ENCODE data around the gene PPP2R2D.
A peak's percentile ranks its signal among the peaks of the same experiment; 100 is the strongest.
"Not testable (repeated sequence)": the region's sequence is repeated elsewhere in the genome, so short reads cannot be mapped to it uniquely, and the experiment has no call there.

The PPP2R2D gene

DNA sequence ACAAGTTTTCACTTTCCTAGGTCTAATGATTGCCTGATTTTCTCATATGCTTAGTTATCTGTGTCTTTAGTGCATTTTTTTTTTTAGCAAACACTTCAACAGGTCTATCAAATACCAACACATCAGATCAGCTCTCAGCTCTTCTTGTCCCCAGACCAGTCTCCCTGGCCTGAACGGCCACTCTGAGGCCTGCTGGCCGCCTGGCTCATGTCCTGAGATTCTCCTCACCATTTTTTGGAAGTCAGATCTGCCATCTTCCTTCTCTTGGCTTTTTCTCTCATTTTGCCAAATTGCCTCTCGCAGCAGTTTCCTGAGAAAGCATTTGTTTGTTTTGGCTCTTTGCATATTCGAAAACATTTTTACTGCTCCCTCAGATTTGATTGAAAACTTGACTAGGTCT lies 29.3 kb downstream of the PPP2R2D start:
- DNase-seq, result no peak

DNA sequence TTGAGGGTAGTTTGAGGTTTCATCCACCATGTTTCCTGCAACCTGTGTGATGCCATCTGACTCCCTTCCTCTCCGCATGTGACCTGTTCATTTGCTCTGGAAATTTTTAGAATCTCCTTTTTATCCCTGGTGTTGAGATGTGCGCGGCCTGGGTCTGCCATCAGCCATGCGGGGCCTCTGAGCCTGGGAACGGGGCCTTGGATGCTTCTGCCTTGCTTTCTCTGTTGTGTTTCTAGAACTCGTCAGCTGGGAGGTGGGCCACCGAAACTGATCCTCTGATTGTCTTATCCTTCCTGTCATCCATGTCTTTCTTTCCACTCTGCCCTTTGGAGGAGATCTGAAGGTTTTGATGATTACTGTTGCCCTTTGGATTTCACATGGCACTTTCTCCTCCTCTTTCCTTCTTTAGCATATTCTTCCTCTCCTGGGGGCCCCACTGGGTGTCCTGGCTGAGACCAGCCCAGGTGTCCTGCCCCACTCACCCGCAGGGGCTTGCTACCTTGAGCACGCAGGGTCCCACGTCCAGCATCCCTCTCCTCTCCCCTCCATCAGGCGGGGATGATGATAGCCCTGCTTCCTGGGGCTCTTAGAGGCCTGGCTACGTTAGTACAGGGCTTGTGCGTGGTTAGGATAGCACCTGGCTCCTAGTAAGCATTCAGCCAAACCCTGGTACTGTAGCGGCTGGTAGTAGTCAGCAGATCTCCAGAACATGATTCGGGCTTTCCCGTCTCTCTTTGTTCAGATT lies 29.9 kb downstream of the PPP2R2D start:
- DNase-seq, result no peak

GRCh38 chr10:131931981-131932380 lies 31.2 kb downstream of the PPP2R2D start:
- DNase-seq, result no peak

DNA sequence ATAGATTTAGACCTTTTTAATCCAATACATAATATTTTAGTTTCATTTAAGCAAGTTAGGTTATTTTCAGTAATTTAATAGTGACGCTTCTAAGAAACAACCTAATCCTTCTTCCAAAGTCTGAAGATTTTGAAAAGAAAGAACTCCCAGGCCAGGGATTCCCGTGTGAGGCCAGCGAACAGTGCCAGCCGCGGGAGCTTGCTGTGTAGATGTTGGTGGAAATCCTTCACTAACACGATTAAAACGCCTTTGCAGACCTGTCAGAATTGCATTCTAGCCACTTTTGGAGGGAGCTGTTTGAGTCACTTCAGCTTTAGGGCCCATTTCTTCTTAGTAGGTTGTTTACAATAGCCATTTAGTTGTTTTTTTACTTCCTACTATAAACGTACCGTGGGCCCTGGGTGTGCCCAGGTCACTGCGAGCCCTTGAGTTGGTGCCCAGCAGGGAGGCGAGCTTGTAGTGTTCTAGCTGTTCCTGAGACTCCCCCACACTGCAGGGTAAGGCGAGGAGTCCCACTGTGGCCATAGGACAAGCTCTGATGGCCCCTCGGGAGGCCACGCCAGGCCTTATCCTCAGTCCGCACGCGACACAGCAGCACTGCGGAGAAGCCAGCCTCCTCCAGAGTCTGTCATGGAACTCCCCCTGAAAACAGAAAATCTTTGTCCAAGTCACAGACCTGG lies 32.3 kb downstream of the PPP2R2D start:
- DNase-seq, result no peak

DNA sequence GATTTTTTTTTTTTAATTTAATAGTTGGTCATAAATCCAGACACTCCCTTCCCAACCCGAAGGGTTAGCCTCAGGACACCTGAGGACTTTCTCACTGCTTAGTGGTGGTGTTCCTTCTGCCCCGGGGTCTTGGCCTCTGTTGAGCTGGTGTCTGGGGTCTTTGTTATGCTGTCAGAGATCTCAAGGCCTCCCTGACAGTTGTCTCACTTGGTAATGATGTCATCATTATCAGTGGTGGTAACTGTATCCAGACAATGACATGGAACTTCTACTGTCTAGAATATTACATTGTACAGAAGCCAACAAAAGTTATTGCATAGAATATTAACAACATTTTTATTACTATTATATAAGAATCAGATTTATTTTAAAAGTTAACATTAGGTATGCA lies 32.9 kb downstream of the PPP2R2D start:
- DNase-seq, result no peak

DNA sequence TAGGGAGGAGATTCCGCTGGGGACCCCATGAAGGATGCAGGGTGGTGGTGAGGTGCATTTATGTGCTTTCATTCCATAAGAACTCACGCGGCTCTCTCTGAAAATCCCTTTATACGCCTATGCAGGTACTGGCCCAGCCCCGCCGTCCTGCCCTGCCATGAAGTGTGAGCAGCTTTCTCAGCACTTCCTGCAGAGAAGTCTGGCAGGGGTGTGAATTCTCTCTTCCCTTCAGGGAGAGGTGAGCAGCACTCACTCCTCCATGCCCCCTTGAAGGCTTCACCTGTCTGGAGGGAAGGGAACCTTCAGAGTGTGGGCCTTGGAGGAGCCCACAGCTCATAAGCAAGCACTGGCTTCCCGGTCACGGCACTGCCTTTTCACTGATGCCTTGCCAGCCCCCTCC lies 34.0 kb downstream of the PPP2R2D start:
- no peak for DNase-seq

- DNase-seq, result no peak
Measured at GRCh38 chr10:131935260-131935659, 34.5 kb downstream of the PPP2R2D start.

DNA sequence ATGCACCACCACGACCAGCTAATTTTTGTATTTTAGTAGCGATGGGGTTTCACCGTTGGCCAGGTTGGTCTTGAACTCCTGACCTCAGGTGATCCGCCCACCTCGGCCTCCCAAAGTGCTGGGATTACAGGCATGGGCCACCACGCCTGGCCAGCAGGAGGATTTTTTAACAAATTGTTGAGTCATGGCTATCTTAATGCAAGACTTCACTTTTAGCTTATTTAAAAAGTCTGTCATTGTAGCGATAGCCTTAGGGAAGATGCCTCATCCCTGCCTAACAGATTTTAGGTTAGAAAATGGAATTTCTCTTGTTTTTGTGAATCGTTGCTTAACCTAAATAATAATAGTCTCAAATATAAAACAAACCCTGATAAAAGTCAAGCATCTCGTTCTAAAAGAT lies 35.5 kb downstream of the PPP2R2D start:
- no peak for DNase-seq

DNA sequence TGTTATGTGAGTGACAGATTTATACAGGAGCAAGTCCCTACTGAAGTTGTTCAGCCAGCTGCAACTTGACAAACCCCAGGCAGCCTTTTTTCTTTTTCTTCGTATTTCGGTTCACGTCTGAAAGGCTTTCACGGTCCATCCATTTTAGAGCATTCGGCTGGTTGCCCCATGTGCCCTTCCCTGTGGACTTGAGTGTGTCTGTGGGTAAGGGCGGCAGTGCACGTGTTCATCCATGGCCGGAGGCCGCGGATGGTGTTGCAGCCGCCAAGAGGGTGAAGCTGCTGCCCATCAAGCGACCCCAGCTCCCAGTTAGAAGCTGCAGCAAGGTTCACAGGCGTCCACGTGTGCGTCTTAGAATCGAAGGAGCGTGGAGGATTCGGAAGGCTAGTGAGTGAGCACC lies 35.9 kb downstream of the PPP2R2D start:
- DNase-seq, result no peak

DNA sequence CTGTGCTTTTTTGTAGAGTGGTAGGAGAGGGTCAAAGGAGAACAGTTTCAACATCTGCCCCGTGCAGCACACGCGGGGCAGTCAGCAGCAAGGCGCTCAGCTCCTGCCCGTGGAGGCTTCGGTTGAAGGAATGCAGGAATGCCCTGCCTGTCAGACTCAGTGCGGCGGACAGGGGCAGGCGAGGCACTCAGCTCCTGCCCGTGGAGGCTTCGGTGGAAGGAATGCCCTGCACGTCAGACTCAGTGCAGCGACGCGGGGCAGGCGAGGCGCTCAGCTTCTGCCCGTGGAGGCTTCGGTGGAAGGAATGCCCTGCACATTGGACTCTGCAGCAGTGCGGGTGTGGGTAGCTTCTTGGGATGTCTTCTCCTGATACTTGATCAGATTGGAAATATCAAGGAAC lies 37.0 kb downstream of the PPP2R2D start:
- no peak for DNase-seq

GRCh38 chr10:131938681-131939080 lies 37.9 kb downstream of the PPP2R2D start:
- DNase-seq, result no peak

DNA sequence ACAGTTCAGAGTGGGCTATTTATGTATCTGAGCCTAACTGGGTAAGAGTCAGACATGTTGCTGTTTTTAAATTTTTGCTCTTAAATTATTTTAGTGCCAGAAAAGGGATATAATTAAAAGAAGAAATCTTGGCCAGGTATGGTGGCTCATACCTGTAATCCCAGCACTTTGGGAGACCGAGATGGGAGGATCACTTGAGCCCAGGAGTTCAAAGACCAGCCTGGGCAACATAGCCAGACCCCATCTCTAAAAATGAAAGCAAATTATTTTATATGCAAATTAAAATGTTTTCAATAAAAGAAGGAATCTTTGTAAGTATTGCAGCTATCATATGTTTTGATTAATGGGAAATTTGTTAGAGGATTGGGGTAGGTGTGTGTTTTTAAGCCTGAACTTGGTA lies 41.6 kb downstream of the PPP2R2D start:
- no peak for DNase-seq

DNA sequence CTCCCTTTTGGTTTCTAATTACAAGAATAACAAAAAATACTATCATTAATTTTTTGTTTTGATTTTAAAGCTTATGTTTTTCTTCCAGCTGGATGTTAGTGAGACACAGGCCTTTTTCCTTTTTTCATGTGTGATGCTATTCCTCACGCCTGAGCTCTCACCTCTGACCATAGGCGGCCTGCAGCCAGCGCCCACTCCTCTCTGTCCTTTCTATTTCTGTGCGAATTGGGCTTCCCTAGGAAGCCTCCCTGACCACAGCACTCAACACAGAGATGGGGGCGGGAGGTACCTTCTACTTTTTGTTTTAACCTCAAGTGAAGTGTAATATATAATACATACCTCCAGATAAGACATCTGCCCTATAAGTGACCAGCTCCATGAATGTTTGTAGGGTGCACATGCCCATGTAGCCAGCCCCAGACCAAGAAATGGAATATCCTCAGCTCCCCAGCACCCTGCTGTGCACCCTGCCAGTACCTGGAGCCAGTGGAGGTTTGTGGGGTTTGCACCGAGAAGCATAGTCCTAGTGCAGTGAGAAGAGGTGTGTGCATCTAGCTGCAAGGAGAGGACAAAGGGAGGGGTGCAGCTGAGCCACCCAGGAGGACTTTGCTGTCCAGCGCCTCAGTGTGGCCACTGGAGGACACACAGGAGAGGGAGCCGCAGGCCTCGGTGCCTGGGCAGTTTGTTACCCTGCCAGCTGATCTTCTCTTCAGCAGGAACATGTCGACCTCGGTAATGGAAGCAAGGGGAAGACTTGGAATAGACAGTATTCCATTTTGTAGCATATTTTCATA lies 42.4 kb downstream of the PPP2R2D start:
- peak in 1 of 2 experiments; percentile 14 for DNase-seq

DNA sequence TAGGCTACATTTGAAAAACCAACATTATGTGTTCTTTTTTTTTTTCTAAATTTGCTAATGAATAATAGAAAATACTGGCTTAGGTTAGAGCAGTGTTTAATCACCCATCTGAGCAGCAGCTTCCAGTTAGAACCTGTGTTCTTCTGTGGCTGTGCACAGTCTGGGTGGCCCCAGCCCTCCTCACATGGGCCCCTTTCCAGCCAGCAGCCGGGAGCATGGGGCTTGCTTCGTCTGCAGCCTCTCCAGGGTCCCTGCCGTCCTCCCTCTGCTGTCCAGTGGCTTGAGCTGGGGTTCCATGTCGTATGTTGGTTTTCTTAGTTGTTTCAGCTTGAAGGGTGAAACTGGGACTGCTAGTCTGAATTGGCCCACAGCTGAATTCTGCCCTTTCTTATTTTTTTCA lies 43.6 kb downstream of the PPP2R2D start:
- no peak for DNase-seq

DNA sequence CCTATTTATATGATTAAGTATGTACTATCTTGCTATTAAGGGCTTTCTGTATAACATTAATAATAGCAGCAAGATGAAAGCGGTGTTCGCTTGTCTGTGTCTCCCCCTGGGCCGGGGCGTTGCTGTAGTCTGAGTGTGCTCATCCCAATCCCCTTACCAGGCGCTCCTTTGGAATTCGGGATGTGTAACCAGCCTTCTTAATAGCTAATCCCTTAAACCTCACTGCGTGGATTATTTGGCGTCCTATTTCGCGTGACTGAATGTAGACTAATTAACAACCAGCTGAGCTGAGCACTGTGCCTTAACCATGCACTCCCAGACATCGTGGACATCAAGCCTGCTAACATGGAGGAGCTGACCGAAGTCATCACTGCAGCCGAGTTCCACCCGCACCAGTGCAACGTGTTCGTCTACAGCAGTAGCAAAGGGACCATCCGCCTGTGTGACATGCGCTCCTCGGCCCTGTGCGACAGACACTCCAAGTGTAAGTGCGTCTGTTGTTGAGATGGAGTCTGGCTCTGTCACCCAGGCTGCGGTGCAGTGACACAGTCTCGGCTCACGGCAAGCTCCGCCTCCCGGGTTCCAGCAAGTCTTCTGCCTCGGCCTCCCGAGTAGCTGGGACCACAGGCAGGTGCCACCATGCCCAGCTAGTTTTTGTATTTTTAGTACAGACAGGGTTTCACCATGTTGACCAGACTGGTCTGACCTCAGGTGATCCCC lies 44.3 kb downstream of the PPP2R2D start:
- no peak for DNase-seq

- no peak for DNase-seq
Measured at GRCh38 chr10:131946321-131946751, 45.5 kb downstream of the PPP2R2D start.

DNA sequence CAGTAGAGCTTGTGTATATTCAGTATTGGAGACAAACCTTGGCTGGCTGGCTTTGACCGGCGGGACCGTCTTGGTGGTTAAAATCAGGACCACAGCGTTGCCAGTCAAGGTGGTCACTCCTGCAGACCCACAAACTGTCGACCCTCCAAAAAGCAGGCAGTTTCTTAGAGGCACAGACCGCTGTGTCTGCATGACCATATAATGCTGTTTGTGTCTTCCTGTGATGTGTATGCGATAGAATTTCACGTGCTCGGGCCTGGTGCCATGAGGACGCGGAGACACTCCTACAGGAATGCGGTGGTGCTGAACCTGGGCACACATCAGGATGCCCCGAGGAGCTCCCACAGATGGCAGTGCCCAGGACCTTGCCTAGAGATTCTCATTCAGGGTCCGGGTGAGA lies 46.1 kb downstream of the PPP2R2D start:
- no peak for DNase-seq

- DNase-seq, result no peak
Measured at GRCh38 chr10:131947631-131948347, 47.0 kb downstream of the PPP2R2D start.

- no peak for DNase-seq
Measured at GRCh38 chr10:131948501-131948900, 47.7 kb downstream of the PPP2R2D start.

- DNase-seq, result no peak
Measured at GRCh38 chr10:131949041-131949862, 48.4 kb downstream of the PPP2R2D start.

DNA sequence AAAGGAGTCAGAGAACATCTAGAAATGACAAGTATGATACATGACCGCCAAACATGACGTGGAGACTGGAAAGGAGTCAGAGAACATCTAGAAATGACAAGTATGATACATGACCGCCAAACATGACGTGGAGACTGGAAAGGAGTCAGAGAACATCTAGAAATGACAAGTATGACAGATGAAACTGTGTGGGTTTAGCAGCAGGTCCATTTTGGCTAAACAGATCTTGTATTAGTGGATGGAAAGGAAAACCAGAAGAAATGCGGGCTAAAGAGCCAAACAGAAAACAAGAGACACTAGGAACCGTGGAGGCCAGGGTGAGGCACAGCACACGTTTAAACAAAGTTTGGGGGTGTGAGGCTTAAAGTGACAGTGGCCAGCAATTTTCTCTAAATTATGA lies 49.1 kb downstream of the PPP2R2D start:
- not testable (repeated sequence) for DNase-seq

Data from AML-193 (cell line).